HG03378 (cell line): ENCODE measurements around the gene CNOT6L.

Experiments
- ATAC-seq: cut with Tn5 transposase; IDR thresholded peaks from one replicate; pipeline ENCODE4 v1.9.1; 2021; ENCODE audit warnings: mild to moderate bottlenecking, moderate library complexity; ENCODE audit not compliant: unreplicated experiment

The CNOT6L gene

GRCh38 chr4:77820649-77821561, 1.7 kb upstream of the CNOT6L start:
- ATAC-seq, result no peak

- ATAC-seq, result peak; percentile 76
Measured at GRCh38 chr4:77819843-77820648, 878 bp upstream of the CNOT6L start.

GRCh38 chr4:77819404-77819842, 255 bp upstream of the CNOT6L start:
- ATAC-seq, result no peak

- ATAC-seq, result peak; percentile 38
Measured at GRCh38 chr4:77818073-77818601, 1.0 kb downstream of the CNOT6L start.

GRCh38 chr4:77817304-77818072, 1.7 kb downstream of the CNOT6L start:
- no peak for ATAC-seq

DNA sequence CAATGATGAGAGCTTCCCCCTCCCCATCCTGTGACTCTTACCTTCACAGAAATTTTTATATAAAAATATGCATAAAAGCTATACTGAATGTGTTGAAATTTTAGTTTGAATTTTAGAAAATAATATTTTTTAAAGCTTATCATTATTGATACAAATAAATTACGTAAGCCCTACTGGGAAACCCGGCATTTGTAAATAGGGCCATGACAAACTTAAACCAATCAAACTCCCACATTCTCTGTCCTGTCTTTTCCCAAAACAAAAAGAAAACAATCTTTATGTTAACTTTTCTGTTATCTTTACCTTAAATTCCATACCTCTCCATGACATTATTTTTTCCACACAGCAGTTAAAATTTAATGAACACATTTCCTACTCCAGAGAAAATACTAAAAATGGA, 2.6 kb downstream of the CNOT6L start:
- no peak for ATAC-seq

DNA sequence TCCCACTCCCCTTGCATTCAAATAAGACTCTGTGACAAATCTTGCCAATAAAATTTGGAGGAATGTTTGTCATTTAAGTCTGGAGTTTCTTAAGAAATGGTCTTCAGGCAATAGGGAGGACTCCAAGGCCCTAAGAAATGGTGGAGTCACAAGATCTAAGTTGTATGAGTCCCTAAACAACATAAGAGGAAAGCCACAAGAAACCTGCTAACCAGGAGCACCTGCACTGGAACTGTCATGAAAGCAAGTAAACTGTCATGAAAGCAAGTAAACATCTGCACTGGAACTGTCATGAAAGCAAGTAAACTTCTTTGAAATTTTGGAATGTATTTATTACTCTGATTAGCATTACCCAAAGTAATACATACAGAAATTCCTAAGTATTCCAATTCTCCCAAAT, 3.5 kb downstream of the CNOT6L start:
- ATAC-seq, result no peak

- no peak for ATAC-seq
Measured at GRCh38 chr4:77805840-77806239, 13.3 kb downstream of the CNOT6L start.

DNA sequence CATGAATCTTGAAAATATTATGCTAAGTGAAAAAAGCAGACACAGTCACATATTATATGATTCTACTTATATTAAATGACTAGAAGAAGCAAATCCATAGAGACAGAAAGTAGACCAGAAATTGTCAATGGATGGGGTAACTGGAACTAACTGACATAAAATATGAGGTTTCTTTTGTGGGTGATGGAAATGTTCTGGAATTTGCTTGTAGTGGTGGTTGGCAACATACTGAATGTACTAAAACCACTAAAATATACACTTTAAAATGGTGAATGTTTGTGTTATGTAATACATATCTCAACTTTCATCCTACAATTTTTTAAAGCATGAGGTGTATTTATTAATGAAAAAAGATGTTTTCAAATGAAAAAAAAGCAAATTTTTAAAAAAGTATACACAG, 14.7 kb downstream of the CNOT6L start:
- no peak for ATAC-seq

DNA sequence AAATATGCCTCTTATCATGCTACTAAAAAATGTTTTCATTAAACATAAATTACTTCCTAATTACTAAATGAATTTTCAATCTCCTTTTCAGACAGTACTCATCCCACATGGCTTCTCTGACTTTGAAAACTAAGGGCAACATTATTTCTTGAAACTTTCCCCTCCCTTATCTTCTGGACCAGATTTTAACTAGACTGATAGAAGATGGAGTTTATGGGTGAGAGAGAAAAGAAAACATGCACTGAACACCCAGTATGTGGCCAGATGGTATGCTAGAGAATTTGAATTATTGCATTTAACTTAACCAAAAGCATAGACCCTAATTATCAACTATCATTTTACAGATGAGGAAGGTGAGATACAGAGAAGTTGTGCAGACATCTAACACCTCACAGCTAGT, 16.8 kb downstream of the CNOT6L start:
- ATAC-seq, result no peak

- ATAC-seq, result no peak
Measured at GRCh38 chr4:77801260-77801608, 17.9 kb downstream of the CNOT6L start.

DNA sequence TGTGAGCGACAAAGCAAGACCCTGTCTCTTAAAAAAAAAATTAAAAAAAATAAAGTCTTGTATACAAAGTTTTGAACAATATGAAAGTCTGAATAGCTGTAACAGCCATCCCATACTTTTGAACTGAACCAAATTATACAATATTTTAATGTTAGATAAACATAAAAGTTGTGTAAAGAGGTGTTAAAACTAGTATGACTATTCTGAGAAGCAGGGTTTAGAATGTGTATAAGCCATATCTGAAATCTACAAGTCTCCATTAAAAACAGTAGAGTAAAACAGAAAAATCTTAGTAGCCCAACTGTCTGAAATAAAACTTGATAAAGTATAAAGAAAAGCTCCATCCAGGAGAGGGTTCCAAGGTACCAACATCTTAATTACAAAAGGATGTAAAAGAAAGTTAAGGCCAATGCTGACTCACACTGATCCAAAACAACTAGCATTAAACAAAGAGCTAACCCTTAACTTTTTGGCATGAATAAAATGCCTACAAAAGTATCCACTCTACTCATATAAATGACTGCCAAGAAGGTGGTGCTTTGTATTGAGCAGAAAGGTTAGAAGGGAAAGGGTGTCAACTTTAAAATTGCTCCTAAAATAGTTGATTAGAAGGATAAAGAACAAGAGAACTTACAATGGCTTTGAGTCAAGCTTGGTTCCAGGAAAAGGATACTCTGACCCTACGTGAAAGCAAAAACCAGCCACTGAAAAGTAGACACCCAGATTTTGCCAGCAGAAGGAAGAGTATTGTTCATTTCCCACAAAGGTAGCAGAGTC, 18.5 kb downstream of the CNOT6L start:
- ATAC-seq, result no peak

DNA sequence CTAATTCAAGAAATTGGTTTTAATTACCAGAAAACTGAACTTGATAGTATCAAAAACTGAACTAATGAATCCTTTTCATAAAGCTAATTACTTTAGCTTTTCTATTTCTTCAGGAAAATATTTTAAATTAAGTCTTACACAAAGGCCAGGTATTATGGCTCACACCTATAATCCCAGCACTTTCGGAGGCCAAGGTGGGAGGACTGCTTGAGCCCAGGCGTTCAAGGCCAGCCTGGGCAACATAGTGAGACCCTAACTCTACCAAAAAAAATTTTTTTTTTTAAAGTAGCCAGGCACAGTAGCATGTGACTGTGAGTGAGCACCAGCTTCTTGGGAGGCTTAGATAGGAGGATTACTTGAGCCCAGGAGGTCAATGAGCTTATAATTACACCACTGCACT, 19.1 kb downstream of the CNOT6L start:
- no peak for ATAC-seq

GRCh38 chr4:77798385-77798784, 20.8 kb downstream of the CNOT6L start:
- ATAC-seq, result no peak

DNA sequence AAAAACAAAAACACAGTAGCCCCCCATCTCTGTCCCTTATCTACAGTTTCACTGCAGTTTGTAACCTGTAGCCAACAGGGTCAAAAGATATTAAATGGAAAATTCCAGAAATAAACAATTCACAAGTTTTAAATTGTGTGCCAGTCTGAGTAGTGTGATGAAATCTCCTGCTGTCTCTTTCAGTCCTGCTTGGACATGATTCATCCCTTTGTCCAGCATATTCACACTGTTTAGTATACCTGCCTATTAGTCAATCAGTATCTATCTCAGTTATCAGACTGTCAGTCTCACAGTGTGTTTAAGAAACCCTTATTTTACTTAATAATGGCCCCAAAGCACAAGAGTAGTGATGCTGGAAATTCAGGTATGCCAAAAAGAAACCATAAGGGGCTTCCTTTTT, 21.9 kb downstream of the CNOT6L start:
- ATAC-seq, result no peak

- ATAC-seq, result no peak
Measured at GRCh38 chr4:77795326-77795725, 23.8 kb downstream of the CNOT6L start.

DNA sequence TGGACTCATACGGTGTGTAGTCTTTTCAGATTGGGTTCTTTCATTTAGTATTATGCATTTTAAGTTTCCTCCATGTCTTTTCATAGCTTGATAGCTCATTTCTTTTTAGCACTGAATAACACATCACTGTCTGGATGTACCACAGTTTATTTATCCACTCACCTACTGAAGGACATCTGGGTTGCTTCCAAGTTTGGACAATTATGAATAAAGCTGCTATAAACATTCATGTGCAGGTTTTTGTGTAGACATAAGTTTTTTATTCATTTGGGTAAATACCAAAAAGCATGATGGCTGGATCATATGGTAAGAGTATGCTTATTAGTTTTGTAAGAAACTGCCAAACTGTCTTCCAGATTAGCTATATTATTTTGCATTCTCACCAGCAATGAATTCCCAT, 29.0 kb downstream of the CNOT6L start:
- no peak for ATAC-seq

- ATAC-seq, result no peak
Measured at GRCh38 chr4:77788990-77789389, 30.2 kb downstream of the CNOT6L start.

DNA sequence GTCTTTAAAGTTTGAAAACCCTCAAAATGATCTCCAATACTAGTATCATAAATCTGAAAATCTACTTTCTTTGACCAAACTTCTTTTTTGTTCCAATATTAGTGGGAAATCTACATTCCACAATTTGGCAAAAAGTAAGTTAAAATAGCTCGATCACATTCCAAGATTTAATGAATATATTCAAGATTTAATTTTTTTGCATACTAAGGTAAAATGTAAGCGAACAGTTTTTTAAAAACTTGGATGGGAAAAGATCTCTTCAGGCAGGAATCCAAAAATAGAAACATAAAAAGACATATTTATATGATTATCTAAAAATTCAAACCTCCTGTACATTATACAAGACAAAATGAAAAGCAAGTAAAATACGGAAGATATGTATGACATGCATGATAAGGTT, 31.2 kb downstream of the CNOT6L start:
- no peak for ATAC-seq

- ATAC-seq, result no peak
Measured at GRCh38 chr4:77785669-77786068, 33.5 kb downstream of the CNOT6L start.
